Neuronal stem cell (in vitro differentiated cells): ENCODE results near the gene ANKDD1A.

Experiments
- DNase-seq: peaks from one replicate; pipeline ENCODE4 v3.0.0-alpha.2; 2013; ENCODE audit warnings: low spot score
- H2AFZ ChIP-seq: one replicate; pipeline ENCODE4 v1.6.1; 2013; ENCODE audit warnings: mild to moderate bottlenecking, low read length, inconsistent platforms
- H2AK5ac ChIP-seq: 2 replicates; pipeline ENCODE4 v1.6.1; 2013; ENCODE audit warnings: low read depth, mild to moderate bottlenecking, inconsistent platforms, low read length, moderate library complexity, mixed read lengths
- H2BK120ac ChIP-seq: 2 replicates; pipeline ENCODE4 v1.6.1; 2013; ENCODE audit warnings: low read depth, mild to moderate bottlenecking, inconsistent platforms, low read length, moderate library complexity, mixed read lengths
- H2BK12ac ChIP-seq: one replicate; pipeline ENCODE4 v1.6.1; 2013; ENCODE audit warnings: low read length, inconsistent platforms
- H2BK15ac ChIP-seq: 2 replicates; pipeline ENCODE4 v1.6.1; 2013; ENCODE audit warnings: mild to moderate bottlenecking, low read length, inconsistent platforms, mixed read lengths
- H2BK5ac ChIP-seq: one replicate; pipeline ENCODE4 v1.6.1; 2013; ENCODE audit warnings: inconsistent platforms, mild to moderate bottlenecking, low read length, moderate library complexity
- H3K14ac ChIP-seq: one replicate; pipeline ENCODE4 v1.6.1; 2013; ENCODE audit warnings: low read length, inconsistent platforms
- H3K18ac ChIP-seq: 2 replicates; pipeline ENCODE4 v1.6.1; 2013; ENCODE audit warnings: low read length, inconsistent platforms
- H3K23ac ChIP-seq: 2 replicates; pipeline ENCODE4 v1.6.1; 2013; ENCODE audit warnings: low read depth, mild to moderate bottlenecking, mixed read lengths, low read length, inconsistent platforms; ENCODE audit not compliant: poor library complexity
- H3K27ac ChIP-seq: replicated peaks from 3 replicates; pipeline ENCODE4 v1.5.1; 2013; ENCODE audit warnings: low read length, inconsistent platforms
- H3K27me3 ChIP-seq, 3 experiments: 2 replicates each; pipeline ENCODE4 v1.6.1; 2013; ENCODE audit warnings: low read length in 3 of 3, mild to moderate bottlenecking in 2 of 3, inconsistent platforms in 1 of 3, low read depth in 1 of 3, mixed read lengths in 1 of 3, moderate library complexity in 1 of 3; ENCODE audit not compliant: control insufficient read depth in 3 of 3, insufficient read depth in 3 of 3
- H3K36me3 ChIP-seq, 2 donors: replicated peaks in 1 of 2; 2 replicates each; pipeline ENCODE4 v1.6.1; 2013; ENCODE audit warnings: low read length in 2 of 2; ENCODE audit not compliant: control insufficient read depth in 2 of 2, insufficient read depth in 2 of 2
- H3K4ac ChIP-seq: 2 replicates; pipeline ENCODE4 v1.6.1; 2013; ENCODE audit warnings: inconsistent platforms, mild to moderate bottlenecking, low read length, moderate library complexity
- H3K4me1 ChIP-seq, 2 donors: 1 replicate in 1 of 2; 2 replicates in 1 of 2; pipeline ENCODE4 v1.6.1; 2013; ENCODE audit warnings: low read length in 2 of 2, low read depth in 1 of 2; ENCODE audit not compliant: control insufficient read depth in 2 of 2, insufficient read depth in 1 of 2
- H3K4me2 ChIP-seq: one replicate; pipeline ENCODE4 v1.6.1; 2013; ENCODE audit warnings: mild to moderate bottlenecking, low read length, inconsistent platforms; ENCODE audit not compliant: insufficient read depth, poor library complexity, severe bottlenecking
- H3K4me3 ChIP-seq, 2 donors: 2 replicates each; pipeline ENCODE4 v1.5.1; 2013; ENCODE audit warnings: low read length in 2 of 2, mild to moderate bottlenecking in 2 of 2, inconsistent platforms in 1 of 2, moderate library complexity in 1 of 2
- H3K79me1 ChIP-seq: one replicate; pipeline ENCODE4 v1.6.1; 2013; ENCODE audit warnings: low read depth, mild to moderate bottlenecking, inconsistent platforms, low read length, moderate library complexity
- H3K9ac ChIP-seq: one replicate; pipeline ENCODE4 v1.6.1; 2013; ENCODE audit warnings: mild to moderate bottlenecking, low read depth, low read length, inconsistent platforms; ENCODE audit not compliant: poor library complexity
- H3K9me3 ChIP-seq, 2 donors: replicated peaks in 1 of 2; 2 replicates each; pipeline versions ENCODE3 to v1.6.1; 2013; ENCODE audit warnings: low read length in 2 of 2, mild to moderate bottlenecking in 2 of 2, inconsistent platforms in 1 of 2, low read depth in 1 of 2, mixed read lengths in 1 of 2, moderate library complexity in 1 of 2; ENCODE audit not compliant: control insufficient read depth in 2 of 2, insufficient read depth in 1 of 2
- H4K8ac ChIP-seq: one replicate; pipeline ENCODE4 v1.6.1; 2013; ENCODE audit warnings: low read depth, mild to moderate bottlenecking, inconsistent platforms, low read length, moderate library complexity
- H4K91ac ChIP-seq: one replicate; pipeline ENCODE4 v1.6.1; 2013; ENCODE audit warnings: low read length, low read depth, mild to moderate bottlenecking, inconsistent platforms; ENCODE audit not compliant: poor library complexity
- WGBS, 2 donors: extraction: QIAGEN DNeasy Blood & Tissue Kit; methylation state at CpG; one replicate each; pipeline ENCODE4 v1.1.7; 2013; ENCODE audit warnings: missing lambda C conversion rate in 2 of 2, mixed read lengths in 1 of 2; ENCODE audit not compliant: insufficient read length in 2 of 2, insufficient replicate concordance in 1 of 2; ENCODE audit errors: extremely low coverage in 2 of 2; 5-methylcytosine and 5-hydroxymethylcytosine counted together

Gene ANKDD1A

DNA sequence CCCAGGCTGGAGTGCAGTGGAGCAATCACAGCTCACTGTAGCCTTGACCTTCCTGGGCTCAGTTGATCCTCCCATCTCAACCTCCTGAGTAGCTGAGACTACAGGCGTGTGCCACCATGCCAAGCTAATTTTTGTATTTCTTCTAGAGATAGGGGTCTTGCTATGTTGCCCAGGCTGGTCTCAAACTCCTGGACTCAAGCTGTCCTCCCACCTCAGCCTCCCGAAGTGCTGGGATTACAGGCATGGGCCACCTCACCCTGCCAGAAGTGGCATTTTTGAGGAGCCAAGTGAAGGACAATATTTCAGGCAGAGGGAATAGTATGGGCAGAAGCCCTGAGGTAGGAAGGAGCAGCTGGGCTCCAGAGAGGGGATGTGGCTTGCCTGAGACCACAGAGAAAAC lies 4.7 kb downstream of the ANKDD1A start:
- DNase-seq = no peak

DNA sequence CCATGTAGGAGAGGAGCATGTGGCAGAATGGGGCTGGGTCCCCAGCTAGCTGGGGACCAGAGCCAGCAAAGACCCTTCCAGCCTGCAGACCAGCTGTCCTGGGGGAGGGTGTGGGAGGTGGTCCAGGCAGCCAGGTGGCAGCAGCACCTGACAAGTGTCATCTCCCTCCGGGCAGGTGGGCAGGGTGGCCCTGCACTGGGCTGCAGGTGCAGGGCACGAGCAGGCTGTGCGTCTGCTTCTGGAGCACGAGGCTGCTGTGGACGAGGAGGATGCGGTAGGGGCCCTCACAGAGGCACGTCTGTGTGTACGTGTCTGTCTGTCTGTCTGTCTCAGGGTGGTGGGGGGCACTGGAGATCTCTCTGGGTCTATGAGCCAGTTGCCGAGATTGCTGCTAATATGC lies 5.5 kb downstream of the ANKDD1A start:
- Histone ChIP-seq H2BK15ac (no peak overlapping the region), H3K9ac (no peak overlapping the region), H3K36me3 (no peaks in the 10 kb centered on the region), H3K4me3 (no peak overlapping the region), H2BK5ac (no peak overlapping the region), H4K8ac (no peak overlapping the region), H3K4me2 (no peak overlapping the region), H2BK12ac (peak overlapping the region; percentile 35), H3K23ac (peak overlapping the region; percentile 61), H2BK120ac (no peak overlapping the region), H3K9me3 (no peaks in the 10 kb centered on the region), H3K27me3 (peaks cover 0 to 16% (median 6%) of the 10 kb centered on the region in 3 experiments), H2AFZ (no peak overlapping the region), H3K4me1 (peaks cover 5 to 10% of the 10 kb centered on the region in 2 donors), H3K4ac (no peak overlapping the region), H3K27ac (no peak overlapping the region), H4K91ac (no peak overlapping the region), H3K79me1 (no peaks in the 10 kb centered on the region), H2AK5ac (no peak overlapping the region), H3K14ac (no peak overlapping the region), H3K18ac (peak overlapping the region; percentile 28)
- DNase-seq = no peak
- WGBS, 2 donors = no CpG with 5 or more reads among the region's 9 CpGs

More for the DNA sequence above, 4.7 kb downstream of the ANKDD1A start:
- WGBS, 2 donors = no CpG with 5 or more reads among the region's 2 CpGs
- no peak overlapping the region for H4K91ac ChIP-seq
- peaks cover 0 to 20% (median 10%) of the 10 kb centered on the region in 3 experiments for H3K27me3 ChIP-seq
- H3K18ac ChIP-seq = no peak overlapping the region
- no peak overlapping the region for H2AFZ ChIP-seq
- H3K4me3 ChIP-seq = no peak overlapping the region
- H2BK120ac ChIP-seq = no peak overlapping the region
- peaks cover 8 to 12% of the 10 kb centered on the region in 2 donors for H3K4me1 ChIP-seq
- H3K9ac ChIP-seq = no peak overlapping the region
- no peak overlapping the region for H3K14ac ChIP-seq
- H2AK5ac ChIP-seq = no peak overlapping the region
- no peak overlapping the region for H3K4me2 ChIP-seq
- no peak overlapping the region for H3K4ac ChIP-seq
- no peaks in the 10 kb centered on the region for H3K9me3 ChIP-seq
- H3K27ac ChIP-seq = no peak overlapping the region
- no peaks in the 10 kb centered on the region for H3K79me1 ChIP-seq
- H4K8ac ChIP-seq = no peak overlapping the region
- H2BK5ac ChIP-seq = no peak overlapping the region
- no peak overlapping the region for H3K23ac ChIP-seq
- H3K36me3 ChIP-seq = no peaks in the 10 kb centered on the region
- H2BK12ac ChIP-seq = no peak overlapping the region
- H2BK15ac ChIP-seq = no peak overlapping the region

DNA sequence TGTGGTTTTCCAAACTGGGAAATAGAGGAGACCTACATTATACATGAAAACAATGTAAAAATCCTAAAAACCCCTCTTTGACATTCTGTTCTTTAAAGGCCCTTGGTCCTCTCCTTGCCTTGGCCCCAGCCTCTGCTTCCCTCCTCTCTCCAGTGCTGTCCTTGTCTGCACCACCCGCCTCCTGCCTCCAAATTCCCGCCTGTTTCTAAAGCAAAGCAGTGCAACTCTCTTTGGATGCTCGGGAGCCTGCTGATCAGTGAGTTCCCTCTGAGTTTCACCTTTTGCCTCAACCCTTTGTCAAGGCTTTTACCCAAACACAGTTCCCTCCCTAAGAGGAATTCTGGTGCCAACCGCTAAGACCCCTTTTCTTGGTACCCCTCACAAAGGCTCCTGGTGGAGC lies 8.0 kb downstream of the ANKDD1A start:
- H3K36me3 ChIP-seq = no peaks in the 10 kb centered on the region
- no peak overlapping the region for H2AK5ac ChIP-seq
- H3K9ac ChIP-seq = no peak overlapping the region
- peaks cover 3 to 10% of the 10 kb centered on the region in 2 donors for H3K4me1 ChIP-seq
- H4K91ac ChIP-seq = no peak overlapping the region
- H4K8ac ChIP-seq = no peak overlapping the region
- no peak overlapping the region for H3K18ac ChIP-seq
- H3K79me1 ChIP-seq = no peaks in the 10 kb centered on the region
- H3K9me3 ChIP-seq = peaks cover 0 to 3% of the 10 kb centered on the region in 2 donors
- H3K4me2 ChIP-seq = no peak overlapping the region
- H2BK12ac ChIP-seq = no peak overlapping the region
- no peak for DNase-seq
- no peak overlapping the region for H2BK15ac ChIP-seq
- no peak overlapping the region for H3K14ac ChIP-seq
- H3K23ac ChIP-seq = no peak overlapping the region
- H3K27me3 ChIP-seq = peaks cover 0 to 5% (median 0%) of the 10 kb centered on the region in 3 experiments
- H2BK120ac ChIP-seq = no peak overlapping the region
- H3K4ac ChIP-seq = no peak overlapping the region
- peak overlapping the region; percentile 57 for H2BK5ac ChIP-seq
- no peak overlapping the region for H3K4me3 ChIP-seq
- H3K27ac ChIP-seq = no peak overlapping the region
- H2AFZ ChIP-seq = no peak overlapping the region
- no CpG with 5 or more reads among the region's 4 CpGs for WGBS, 2 donors

DNA sequence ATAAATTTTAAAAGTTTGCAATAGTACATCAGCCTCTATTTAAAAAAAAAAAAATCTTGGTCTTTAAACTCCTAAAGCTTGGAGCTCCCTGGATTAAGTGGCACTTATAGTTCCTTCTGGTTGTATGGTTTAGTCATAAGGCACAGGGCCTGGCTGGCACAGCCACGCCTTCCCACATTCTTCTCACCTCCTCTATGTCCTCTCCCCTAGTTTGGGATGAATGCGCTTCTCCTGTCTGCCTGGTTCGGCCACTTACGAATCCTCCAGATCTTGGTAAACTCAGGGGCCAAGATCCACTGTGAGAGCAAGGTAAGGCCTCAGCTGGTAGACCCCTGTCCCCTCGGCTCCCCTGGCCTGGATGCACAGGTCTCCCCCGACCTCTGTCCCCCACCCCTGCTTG lies 10.0 kb downstream of the ANKDD1A start:
- H3K27me3 ChIP-seq = no peaks in the 10 kb centered on the region
- H3K79me1 ChIP-seq = no peaks in the 10 kb centered on the region
- H4K8ac ChIP-seq = no peak overlapping the region
- H3K23ac ChIP-seq = no peak overlapping the region
- no peak overlapping the region for H3K9ac ChIP-seq
- H3K4me1 ChIP-seq = no peaks in the 10 kb centered on the region
- H3K4me2 ChIP-seq = no peak overlapping the region
- H2BK120ac ChIP-seq = no peak overlapping the region
- no peak overlapping the region for H4K91ac ChIP-seq
- WGBS, 2 donors = no CpG with 5 or more reads among the region's 6 CpGs
- H3K4ac ChIP-seq = no peak overlapping the region
- no peak overlapping the region for H2BK12ac ChIP-seq
- H2AFZ ChIP-seq = no peak overlapping the region
- no peak overlapping the region for H3K14ac ChIP-seq
- H3K18ac ChIP-seq = no peak overlapping the region
- no peak for DNase-seq
- H2AK5ac ChIP-seq = no peak overlapping the region
- H3K36me3 ChIP-seq = no peaks in the 10 kb centered on the region
- H2BK5ac ChIP-seq = no peak overlapping the region
- H3K27ac ChIP-seq = no peak overlapping the region
- no peak overlapping the region for H3K4me3 ChIP-seq
- no peak overlapping the region for H2BK15ac ChIP-seq
- peaks cover 0 to 3% of the 10 kb centered on the region in 2 donors for H3K9me3 ChIP-seq
